ENCODE data around the gene MGMT.
A peak's percentile ranks its signal among the peaks of the same experiment; 100 is the strongest.

The MGMT gene

GRCh38 chr10:129522041-129522585, 55.1 kb downstream of the MGMT start:
- DNase-seq = no peak

DNA sequence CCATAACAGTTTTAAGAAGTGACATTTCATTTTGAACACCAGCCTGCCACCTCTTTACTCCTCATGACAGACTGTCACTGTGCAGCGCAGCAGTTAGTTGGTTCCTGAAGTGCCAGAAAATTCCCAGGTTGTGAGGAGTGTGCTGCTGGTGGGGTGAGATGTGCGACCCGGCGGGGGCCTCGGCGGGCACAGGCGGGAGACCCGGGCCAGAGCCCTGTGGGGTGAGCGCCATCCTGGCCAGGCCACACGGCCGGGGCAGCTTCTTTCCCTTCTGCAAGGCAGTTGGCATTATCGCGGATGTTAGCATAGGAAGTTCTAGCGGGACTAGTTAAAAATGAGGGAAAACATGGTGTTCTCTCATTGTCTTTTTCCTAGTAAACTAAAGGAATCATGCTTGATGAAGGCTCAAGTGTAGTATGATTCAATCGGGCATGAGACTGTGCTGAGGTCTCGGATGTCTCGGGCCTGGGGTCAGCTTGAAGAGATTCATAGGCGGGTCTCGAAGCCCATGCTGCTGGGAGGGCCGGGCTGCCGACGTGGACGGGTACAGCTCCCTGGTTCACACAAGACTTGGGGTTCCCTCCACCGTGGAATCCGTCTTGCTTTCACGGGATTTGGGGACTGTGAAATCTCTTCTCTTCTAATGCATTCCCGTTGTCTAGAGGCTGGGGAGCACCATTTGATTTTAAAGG, 56.1 kb downstream of the MGMT start:
- no peak for DNase-seq

- DNase-seq = no peak
Measured at GRCh38 chr10:129523723-129524316, 56.8 kb downstream of the MGMT start.

GRCh38 chr10:129524936-129525335, 57.9 kb downstream of the MGMT start:
- no peak for DNase-seq

DNA sequence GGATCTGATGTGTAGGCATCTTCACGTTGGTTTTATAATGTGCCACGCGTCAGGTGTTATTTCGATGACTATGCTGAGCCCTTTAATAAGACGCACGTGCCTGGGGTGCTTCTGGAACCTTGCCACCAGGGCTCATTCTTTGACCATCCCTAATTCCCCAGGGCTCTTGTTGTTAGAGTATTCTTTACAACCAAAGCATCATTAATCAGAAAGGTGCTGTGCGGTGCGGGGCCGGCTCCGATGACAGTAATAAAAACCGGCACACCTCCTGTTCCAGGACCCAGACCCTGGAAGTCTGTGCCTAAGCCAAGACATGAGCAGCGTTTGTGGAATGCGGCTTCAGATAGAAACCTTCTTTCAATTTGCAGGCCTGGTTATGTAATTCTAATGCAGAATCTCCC, 58.4 kb downstream of the MGMT start:
- no peak for DNase-seq

DNA sequence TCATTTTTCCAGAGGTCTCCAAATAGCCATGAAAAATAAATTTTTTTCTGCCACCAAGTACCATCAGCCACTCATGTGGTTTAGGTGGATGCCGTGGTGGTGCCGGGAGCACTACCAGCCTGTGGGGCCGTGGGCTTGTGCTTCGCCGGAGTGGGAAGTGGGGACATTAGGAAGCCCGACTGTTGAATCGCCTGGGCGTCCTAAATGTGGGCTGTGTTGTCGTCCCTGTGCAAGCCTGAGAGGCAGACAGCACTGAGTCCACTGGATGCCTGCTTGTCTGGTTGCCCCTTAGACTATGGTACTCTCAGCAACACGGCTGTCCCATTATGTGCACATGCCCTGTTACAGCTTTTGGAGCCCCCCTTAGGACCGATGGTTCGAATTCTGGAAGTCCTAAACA, 59.9 kb downstream of the MGMT start:
- DNase-seq = no peak

- no peak for DNase-seq
Measured at GRCh38 chr10:129528376-129528978, 61.4 kb downstream of the MGMT start.

DNA sequence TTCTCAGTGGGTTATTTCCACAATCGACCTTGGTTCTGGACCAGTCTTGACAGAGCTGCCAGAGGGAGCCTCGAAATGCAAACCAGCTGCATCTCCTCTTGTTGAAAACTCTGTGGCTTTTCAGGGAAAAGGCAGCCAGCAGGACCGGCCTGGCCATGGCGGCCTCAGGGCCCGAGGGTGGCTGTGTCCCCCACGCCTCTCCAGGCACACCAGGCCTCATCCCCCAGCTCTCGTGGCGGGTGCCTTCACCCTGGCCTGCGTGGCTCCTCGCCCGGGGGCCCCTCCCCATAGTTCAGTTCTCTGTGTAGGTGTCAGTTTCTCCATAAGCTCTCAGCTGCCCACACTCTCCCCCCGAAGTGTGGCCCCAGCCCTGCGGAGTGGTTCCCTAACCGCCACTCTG, 63.5 kb downstream of the MGMT start:
- DNase-seq = no peak

DNA sequence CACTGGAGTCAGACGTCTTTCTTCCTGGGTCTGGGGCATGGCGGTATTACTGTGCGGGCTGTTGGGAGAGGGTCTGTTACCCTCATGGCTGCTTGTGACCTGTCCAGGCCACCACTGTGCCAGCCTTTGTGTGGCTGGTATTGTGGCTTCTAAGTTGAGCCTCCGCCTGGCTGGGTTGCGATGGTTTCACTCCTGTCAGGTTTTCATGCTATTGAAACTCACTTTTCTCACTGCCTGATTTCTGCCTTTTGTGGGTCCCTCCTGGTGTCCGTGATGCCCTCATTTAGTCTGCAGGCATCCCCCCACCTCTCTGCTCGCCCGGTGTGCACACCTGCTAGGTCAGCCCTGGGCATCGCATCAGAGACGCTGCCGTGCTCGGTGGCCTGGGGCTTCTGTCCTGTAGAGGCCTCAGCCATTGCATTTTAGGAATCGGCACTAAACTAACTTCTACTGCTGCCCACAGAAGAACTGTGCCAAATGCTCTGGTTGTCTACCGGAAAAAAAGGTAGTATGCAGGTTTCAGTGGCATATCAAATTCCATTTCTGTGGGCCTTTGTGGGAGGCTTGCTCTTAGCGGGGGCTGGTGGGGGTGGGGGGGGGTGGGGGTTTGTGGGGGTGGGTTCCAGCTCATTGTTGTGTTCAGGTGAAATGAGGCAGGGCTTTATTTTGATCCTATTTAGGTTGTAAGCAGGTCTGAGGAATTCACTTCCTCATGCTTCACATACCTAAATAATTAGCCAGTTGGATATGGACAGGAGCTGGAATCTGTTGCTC, 64.3 kb downstream of the MGMT start:
- DNase-seq = peak; percentile 19

DNA sequence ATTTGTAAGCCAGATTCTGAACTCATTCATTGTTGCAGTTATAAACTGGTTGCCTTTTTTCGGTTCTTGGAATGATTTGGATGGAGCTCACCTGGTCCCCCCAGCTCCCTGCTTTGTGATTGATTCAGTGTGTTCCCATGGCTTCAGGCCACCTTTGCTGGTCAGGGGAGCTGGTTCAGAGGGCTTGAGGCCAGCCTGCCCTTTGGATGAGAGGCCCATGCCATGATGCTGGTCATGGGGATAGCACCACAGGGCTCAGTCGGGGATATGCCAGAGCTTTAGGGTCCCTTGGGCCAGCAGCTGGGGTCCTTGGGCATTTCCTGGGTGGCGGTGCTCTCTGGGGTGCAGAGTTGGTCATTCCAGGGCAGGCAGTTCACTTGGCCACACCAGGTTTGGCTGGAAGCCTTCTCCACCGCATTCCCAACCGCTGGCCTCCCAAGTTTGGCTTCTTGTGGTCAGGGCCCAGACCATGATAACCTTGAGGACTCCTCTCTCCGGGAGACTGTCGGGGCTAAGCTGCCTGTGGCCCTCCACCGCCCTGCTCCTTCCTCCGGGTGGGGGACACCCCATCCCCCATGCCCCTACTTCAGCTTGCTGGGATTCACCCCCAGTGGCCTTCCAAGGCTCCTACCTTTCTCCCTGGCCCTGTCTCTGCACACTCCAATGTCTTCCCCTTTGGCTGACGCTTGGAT, 65.1 kb downstream of the MGMT start:
- DNase-seq = no peak

- no peak for DNase-seq
Measured at GRCh38 chr10:129532838-129533237, 65.8 kb downstream of the MGMT start.

DNA sequence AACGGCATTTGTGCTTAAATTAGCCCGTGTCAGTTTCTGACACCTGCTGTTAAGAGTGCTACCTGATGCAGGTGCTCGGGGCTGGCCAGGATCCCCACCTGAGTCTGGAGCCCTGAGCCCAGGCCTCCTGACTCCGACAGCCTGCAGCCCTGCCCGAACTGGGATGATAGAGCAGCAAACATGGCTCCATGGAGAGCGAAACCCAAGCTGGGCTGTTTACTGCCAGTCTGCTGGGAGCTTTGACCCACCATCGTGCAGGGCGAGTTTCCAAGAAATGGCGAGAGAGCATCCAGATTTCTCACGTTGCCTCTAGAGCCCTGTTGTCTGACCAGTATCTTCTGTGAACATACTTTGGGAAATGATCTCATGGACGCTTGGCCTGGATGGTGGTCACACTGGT, 66.2 kb downstream of the MGMT start:
- no peak for DNase-seq

DNA sequence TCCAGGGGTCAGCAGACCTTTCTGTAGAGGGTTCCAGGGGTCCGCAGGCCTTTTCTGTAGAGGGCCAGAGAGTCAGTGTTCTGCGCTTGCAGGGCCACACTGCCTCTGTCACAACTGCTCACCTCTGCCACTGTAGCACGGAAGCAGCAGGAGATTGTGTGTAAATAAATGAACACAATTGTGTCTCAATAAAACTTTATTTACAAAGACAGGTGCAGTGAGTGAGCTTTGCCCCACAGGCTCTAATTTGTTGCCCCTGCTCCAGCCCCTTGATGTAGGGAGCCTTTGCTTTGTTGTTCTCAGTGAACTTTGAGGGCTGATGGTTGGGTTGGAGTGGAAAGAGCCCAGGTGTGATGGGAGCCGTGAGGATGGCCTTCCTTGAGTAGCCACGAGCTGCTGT, 67.8 kb downstream of the MGMT start:
- no peak for DNase-seq

DNA sequence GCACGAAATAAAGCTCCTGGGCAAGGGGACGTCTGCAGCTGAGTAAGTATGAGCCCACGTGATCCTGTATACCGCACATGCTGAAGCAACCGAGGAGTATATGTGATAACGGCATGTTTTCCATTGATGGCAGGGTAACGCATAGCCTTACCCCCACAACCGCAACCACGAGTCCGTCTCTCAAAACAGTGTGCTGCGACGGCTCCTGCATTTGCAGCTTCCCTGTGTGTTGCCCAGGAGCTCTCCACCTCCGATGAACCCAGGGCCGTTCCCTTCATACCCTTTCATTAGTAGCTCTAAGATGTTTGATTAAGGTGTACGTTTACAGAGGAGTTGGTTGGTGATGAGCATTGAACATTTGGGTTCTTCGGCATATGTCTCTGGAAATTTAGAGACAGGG, 69.3 kb downstream of the MGMT start:
- no peak for DNase-seq

DNA sequence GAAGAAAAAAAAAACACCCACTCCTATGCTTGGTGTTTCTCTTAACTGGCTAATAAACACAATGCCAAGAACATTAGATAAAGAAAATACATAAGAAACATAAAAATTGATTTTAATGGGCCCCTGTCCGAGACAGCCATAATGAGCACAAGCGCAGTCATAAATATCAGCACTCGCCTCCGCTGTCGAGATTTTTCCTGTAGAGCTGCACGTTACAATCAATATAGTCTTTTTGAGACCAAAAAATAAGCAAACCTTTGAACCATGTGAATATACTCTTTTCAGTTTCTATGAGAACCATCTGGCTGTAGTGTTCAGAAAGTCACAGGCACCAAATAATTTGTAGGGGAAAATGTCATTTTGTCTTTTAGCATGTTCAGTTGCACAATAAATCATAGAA, 70.1 kb downstream of the MGMT start:
- no peak for DNase-seq

DNA sequence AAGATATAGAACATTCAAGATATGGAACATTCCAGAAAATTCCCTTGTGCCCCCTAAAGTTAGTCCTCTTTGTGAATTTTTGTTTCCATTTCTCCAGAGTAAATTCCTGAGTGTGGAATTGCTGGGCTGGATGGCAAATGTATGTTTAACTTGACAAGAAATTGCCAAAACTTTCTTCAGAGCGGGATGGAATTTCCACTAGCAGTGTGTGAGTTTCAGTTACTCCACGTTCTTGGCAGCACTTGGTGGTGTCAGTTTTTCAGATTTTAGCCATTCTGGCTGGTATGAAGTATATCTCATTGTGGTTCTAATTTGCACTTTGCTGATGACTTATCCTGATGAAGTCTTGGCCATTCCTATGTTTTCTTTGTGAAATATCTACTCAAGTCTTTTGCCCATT, 71.2 kb downstream of the MGMT start:
- no peak for DNase-seq

GRCh38 chr10:129541200-129541599, 74.2 kb downstream of the MGMT start:
- DNase-seq = no peak

DNA sequence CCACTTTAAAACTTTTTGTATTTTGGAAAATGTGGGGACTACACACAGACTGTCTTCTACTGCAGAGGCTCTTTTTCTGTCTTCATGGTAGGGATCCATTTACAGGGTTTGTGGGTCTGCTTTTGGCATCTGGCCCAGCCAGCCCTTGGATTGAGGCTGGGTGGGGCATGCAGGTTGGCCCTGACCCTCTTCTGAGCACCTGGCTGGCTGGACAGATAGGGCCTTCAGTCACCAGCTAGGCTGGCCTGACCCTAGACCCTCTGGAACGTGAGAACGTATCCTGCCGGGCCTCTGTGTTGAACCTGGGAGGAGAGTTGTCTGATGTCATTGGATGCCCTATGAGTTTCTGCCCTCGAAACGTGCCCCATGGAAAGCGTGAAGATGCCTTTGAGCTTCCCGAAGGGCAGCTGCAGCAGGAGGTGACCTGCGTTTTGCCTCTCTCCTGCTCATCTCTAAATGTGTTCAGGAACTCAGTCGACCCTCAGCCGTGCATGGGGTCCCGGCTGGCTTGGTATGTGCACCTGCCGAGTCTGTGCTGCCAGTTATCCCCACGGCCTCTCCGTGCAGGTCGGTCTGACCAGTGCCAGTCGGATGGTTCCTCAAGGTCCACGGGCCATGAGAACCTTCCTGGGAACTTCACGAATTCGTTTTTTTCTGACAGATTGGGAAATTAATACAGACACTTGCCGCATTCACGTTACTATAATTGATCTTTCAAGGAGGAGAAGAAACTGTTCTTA, 74.9 kb downstream of the MGMT start:
- DNase-seq = no peak

DNA sequence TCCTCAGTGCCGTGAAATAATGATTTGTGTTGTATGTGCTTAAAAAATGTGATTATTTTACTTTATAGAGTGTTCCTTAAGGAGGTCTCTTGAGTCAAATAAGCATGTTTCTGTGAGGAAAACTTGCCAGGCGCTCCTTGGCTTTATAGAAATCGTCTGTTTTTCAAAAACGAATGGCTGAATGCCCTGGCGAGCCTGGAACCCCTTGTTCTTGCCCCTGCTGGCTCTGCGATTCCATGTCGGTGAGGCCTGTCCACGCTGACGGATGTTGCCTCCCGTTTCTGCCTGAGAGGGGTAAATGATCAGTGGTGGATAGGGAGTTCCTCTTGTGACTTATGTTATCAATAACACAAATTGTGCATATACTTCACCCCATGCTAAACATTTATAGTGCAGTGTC, 75.5 kb downstream of the MGMT start:
- DNase-seq = no peak

GRCh38 chr10:129544205-129545202, 77.5 kb downstream of the MGMT start:
- no peak for DNase-seq

GRCh38 chr10:129545261-129545660, 78.2 kb downstream of the MGMT start:
- no peak for DNase-seq

All from NCI-H1048 (cell line).